Duodenal mucosa (tissue), 2 donors: ENCODE measurements around the gene SUGP1.
"Not testable (repeated sequence)": the region's sequence is repeated elsewhere in the genome, so short reads cannot be mapped to it uniquely, and the experiment has no call there.

Source experiments
- H3K27ac ChIP-seq: one replicate; pipeline ENCODE4 v1.7.0; 2013; ENCODE audit warnings: low read depth, low read length
- H3K27me3 ChIP-seq, 2 donors: one replicate each; pipeline ENCODE4 v1.7.0; 2013; ENCODE audit warnings: low read length in 2 of 2, control low read depth in 1 of 2; ENCODE audit not compliant: insufficient read depth in 2 of 2, control insufficient read depth in 1 of 2
- H3K36me3 ChIP-seq, 2 donors: one replicate each; pipeline ENCODE4 v1.7.0; 2013; ENCODE audit warnings: low read length in 2 of 2, control low read depth in 1 of 2; ENCODE audit not compliant: insufficient read depth in 2 of 2, control insufficient read depth in 1 of 2
- H3K4me1 ChIP-seq, 2 donors: one replicate each; pipeline ENCODE4 v1.7.0; 2013; ENCODE audit warnings: low read length in 2 of 2, control low read depth in 1 of 2; ENCODE audit not compliant: insufficient read depth in 2 of 2, control insufficient read depth in 1 of 2
- H3K4me3 ChIP-seq, 2 donors: one replicate each; pipeline ENCODE4 v1.7.0; 2013; ENCODE audit warnings: low read length in 2 of 2, low read depth in 1 of 2
- H3K9ac ChIP-seq, 2 donors: one replicate each; pipeline ENCODE4 v1.7.0; 2013; ENCODE audit warnings: low read length in 2 of 2, low read depth in 1 of 2
- H3K9me3 ChIP-seq, 2 donors: one replicate each; pipeline ENCODE4 v1.7.0; 2013; ENCODE audit warnings: low read length in 2 of 2, control low read depth in 1 of 2; ENCODE audit not compliant: control insufficient read depth in 1 of 2

Gene SUGP1

GRCh38 chr19:19354932-19355331 lies 34.6 kb upstream of the SUGP1 start:
- Histone ChIP-seq H3K27me3 (no peaks in the 10 kb centered on the region), H3K4me3 (no peak overlapping the region), H3K36me3 (peaks cover 43 to 67% of the 10 kb centered on the region in 2 donors), H3K9me3 (no peaks in the 10 kb centered on the region), H3K27ac (no peak overlapping the region), H3K9ac (no peak overlapping the region), H3K4me1 (no peaks in the 10 kb centered on the region)

- Histone ChIP-seq H3K4me1 (no peaks in the 10 kb centered on the region), H3K9me3 (no peaks in the 10 kb centered on the region), H3K36me3 (peaks cover 50 to 75% of the 10 kb centered on the region in 2 donors), H3K27ac (no peak overlapping the region), H3K27me3 (no peaks in the 10 kb centered on the region), H3K4me3 (no peak overlapping the region), H3K9ac (no peak overlapping the region)
Measured at GRCh38 chr19:19354007-19354406, 33.7 kb upstream of the SUGP1 start.

GRCh38 chr19:19352823-19353222 lies 32.5 kb upstream of the SUGP1 start:
- Histone ChIP-seq H3K27ac (no peak overlapping the region), H3K4me1 (no peaks in the 10 kb centered on the region), H3K36me3 (peaks cover 59 to 87% of the 10 kb centered on the region in 2 donors), H3K4me3 (no peak overlapping the region), H3K27me3 (no peaks in the 10 kb centered on the region), H3K9me3 (no peaks in the 10 kb centered on the region), H3K9ac (no peak overlapping the region)

- not testable (repeated sequence) for H3K9me3 ChIP-seq, H3K4me3 ChIP-seq, H3K4me1 ChIP-seq, H3K27ac ChIP-seq, H3K27me3 ChIP-seq, H3K9ac ChIP-seq
- H3K36me3 ChIP-seq: peaks cover 69 to 91% of the 10 kb centered on the region in 2 donors
Measured at GRCh38 chr19:19350756-19351155, 30.4 kb upstream of the SUGP1 start.

- Histone ChIP-seq H3K27me3 (no peaks in the 10 kb centered on the region), H3K9me3 (no peaks in the 10 kb centered on the region), H3K36me3 (peaks cover 65 to 91% of the 10 kb centered on the region in 2 donors), H3K4me3 (no peak overlapping the region), H3K27ac (no peak overlapping the region), H3K9ac (no peak overlapping the region), H3K4me1 (no peaks in the 10 kb centered on the region)
Measured at GRCh38 chr19:19349365-19349764, 29.1 kb upstream of the SUGP1 start.

GRCh38 chr19:19348266-19348665 lies 28.0 kb upstream of the SUGP1 start:
- peaks cover 56 to 88% of the 10 kb centered on the region in 2 donors for H3K36me3 ChIP-seq
- no peaks in the 10 kb centered on the region for H3K27me3 ChIP-seq
- no peak overlapping the region for H3K4me3 ChIP-seq
- no peaks in the 10 kb centered on the region for H3K9me3 ChIP-seq
- H3K4me1 ChIP-seq: no peaks in the 10 kb centered on the region
- no peak overlapping the region for H3K9ac ChIP-seq
- H3K27ac ChIP-seq: no peak overlapping the region

- H3K27ac ChIP-seq: no peak overlapping the region
- H3K27me3 ChIP-seq: no peaks in the 10 kb centered on the region
- H3K4me1 ChIP-seq: no peaks in the 10 kb centered on the region
- no peak overlapping the region for H3K4me3 ChIP-seq
- peaks cover 49 to 88% of the 10 kb centered on the region in 2 donors for H3K36me3 ChIP-seq
- H3K9ac ChIP-seq: no peak overlapping the region
- no peaks in the 10 kb centered on the region for H3K9me3 ChIP-seq
Measured at GRCh38 chr19:19347401-19348110, 27.2 kb upstream of the SUGP1 start.

- H3K36me3 ChIP-seq: peaks cover 54 to 91% of the 10 kb centered on the region in 2 donors
- H3K4me3 ChIP-seq: no peak overlapping the region
- H3K9ac ChIP-seq: no peak overlapping the region
- no peaks in the 10 kb centered on the region for H3K9me3 ChIP-seq
- H3K4me1 ChIP-seq: no peaks in the 10 kb centered on the region
- H3K27ac ChIP-seq: no peak overlapping the region
- H3K27me3 ChIP-seq: no peaks in the 10 kb centered on the region
Measured at GRCh38 chr19:19345970-19346369, 25.7 kb upstream of the SUGP1 start.

GRCh38 chr19:19345232-19345631 lies 24.9 kb upstream of the SUGP1 start:
- H3K4me1 ChIP-seq: no peaks in the 10 kb centered on the region
- no peaks in the 10 kb centered on the region for H3K27me3 ChIP-seq
- no peak overlapping the region for H3K4me3 ChIP-seq
- H3K36me3 ChIP-seq: peaks cover 59 to 92% of the 10 kb centered on the region in 2 donors
- H3K9me3 ChIP-seq: no peaks in the 10 kb centered on the region
- no peak overlapping the region for H3K9ac ChIP-seq
- no peak overlapping the region for H3K27ac ChIP-seq

- H3K27ac ChIP-seq: no peak overlapping the region
- no peak overlapping the region for H3K9ac ChIP-seq
- no peaks in the 10 kb centered on the region for H3K4me1 ChIP-seq
- H3K4me3 ChIP-seq: no peak overlapping the region
- H3K9me3 ChIP-seq: no peaks in the 10 kb centered on the region
- H3K36me3 ChIP-seq: peaks cover 50 to 83% of the 10 kb centered on the region in 2 donors
- H3K27me3 ChIP-seq: no peaks in the 10 kb centered on the region
Measured at GRCh38 chr19:19343762-19344161, 23.5 kb upstream of the SUGP1 start.
